Astrocyte (in vitro differentiated cells and primary cell): ENCODE data around the gene NDUFV1. TPM values are rescaled to one million over a fixed set of nuclear protein-coding genes. Genes with fewer than 3 reads are reported as not detected.

Experiments
- DNase-seq: peaks from one replicate; pipeline ENCODE4 v3.0.0-alpha.2; 2010; ENCODE audit warnings: low read depth
- FAIRE-seq: peaks from 2 replicates; lab custom pipeline; 2011; peaks lifted over from hg19 to GRCh38; lab: Jason Lieb, UNC
- H2AFZ ChIP-seq: 2 replicates; pipeline ENCODE4 v1.6.0; 2012; ENCODE audit warnings: low read depth, low read length, inconsistent platforms
- H3K27ac ChIP-seq: 2 replicates; pipeline ENCODE4 v1.5.1; 2011; ENCODE audit warnings: low read depth, low read length, inconsistent platforms
- H3K27me3 ChIP-seq: 2 replicates; pipeline ENCODE4 v1.6.0; 2011; ENCODE audit warnings: low read length, inconsistent platforms; ENCODE audit not compliant: insufficient read depth
- H3K36me3 ChIP-seq: 2 replicates; pipeline ENCODE4 v1.5.1; 2011; ENCODE audit warnings: low read length, inconsistent platforms; ENCODE audit not compliant: insufficient read depth
- H3K4me1 ChIP-seq: 2 replicates; pipeline ENCODE4 v1.5.1; 2011; ENCODE audit warnings: low read length, inconsistent platforms; ENCODE audit not compliant: insufficient read depth
- H3K4me2 ChIP-seq: 2 replicates; pipeline ENCODE4 v1.6.0; 2012; ENCODE audit warnings: low read length, inconsistent platforms
- H3K4me3 ChIP-seq: 2 replicates; pipeline ENCODE4 v1.5.1; 2011; ENCODE audit warnings: low read depth, mild to moderate bottlenecking, low read length, inconsistent platforms; ENCODE audit not compliant: insufficient read depth
- H3K79me2 ChIP-seq: 2 replicates; pipeline ENCODE4 v1.6.0; 2012; ENCODE audit warnings: mild to moderate bottlenecking, low read length, inconsistent platforms; ENCODE audit not compliant: insufficient read depth
- H3K9ac ChIP-seq: 2 replicates; pipeline ENCODE4 v1.6.0; 2012; ENCODE audit warnings: mild to moderate bottlenecking, low read length, inconsistent platforms
- H3K9me3 ChIP-seq: 2 replicates; pipeline ENCODE4 v1.5.1; 2012; ENCODE audit warnings: low read depth, mild to moderate bottlenecking, low read length, inconsistent platforms; ENCODE audit not compliant: insufficient read depth
- H4K20me1 ChIP-seq: 2 replicates; pipeline ENCODE4 v1.6.0; 2012; ENCODE audit warnings: low read length, inconsistent platforms; ENCODE audit not compliant: insufficient read depth
- H3K27ac Mint-ChIP-seq: one replicate; pipeline ENCODE4 v1.8.0; 2021; ENCODE audit warnings: mild to moderate bottlenecking, mixed read lengths; ENCODE audit not compliant: unreplicated experiment
- H3K27me3 Mint-ChIP-seq: one replicate; pipeline ENCODE4 v1.8.0; 2021; ENCODE audit warnings: low read depth, mixed read lengths; ENCODE audit not compliant: unreplicated experiment
- H3K36me3 Mint-ChIP-seq: one replicate; pipeline ENCODE4 v1.8.0; 2021; ENCODE audit warnings: low read depth, mixed read lengths; ENCODE audit not compliant: unreplicated experiment
- H3K4me1 Mint-ChIP-seq: one replicate; pipeline ENCODE4 v1.8.0; 2021; ENCODE audit warnings: low read depth, mixed read lengths; ENCODE audit not compliant: unreplicated experiment
- H3K4me3 Mint-ChIP-seq: one replicate; pipeline ENCODE4 v1.8.0; 2021; ENCODE audit warnings: mild to moderate bottlenecking, moderate library complexity, mixed read lengths; ENCODE audit not compliant: unreplicated experiment
- H3K9me3 Mint-ChIP-seq: one replicate; pipeline ENCODE4 v1.8.0; 2021; ENCODE audit warnings: mild to moderate bottlenecking, mixed read lengths; ENCODE audit not compliant: unreplicated experiment
- EZH2 ChIP-seq: IDR thresholded peaks from 2 replicates; pipeline ENCODE4 v1.6.1; 2012; ENCODE audit warnings: mild to moderate bottlenecking, low read length, inconsistent platforms; ENCODE audit not compliant: insufficient read depth
- total RNA-seq: library from RNA; stranded (reverse); gene quantifications from 2 replicates; pipeline ENCODE4 v1.2.1, GENCODE V29; 2021
- TF ChIP-seq, protein P1 (sequence below): IDR thresholded peaks from 2 replicates; pipeline ENCODE4 v1.5.1; 2011; ENCODE audit warnings: low read depth, mild to moderate bottlenecking, inconsistent platforms, low read length, moderate library complexity; ENCODE audit not compliant: insufficient read depth

NDUFV1 gene
- total RNA-seq, 1 donor from 2014 or later = 117 TPM

DNA sequence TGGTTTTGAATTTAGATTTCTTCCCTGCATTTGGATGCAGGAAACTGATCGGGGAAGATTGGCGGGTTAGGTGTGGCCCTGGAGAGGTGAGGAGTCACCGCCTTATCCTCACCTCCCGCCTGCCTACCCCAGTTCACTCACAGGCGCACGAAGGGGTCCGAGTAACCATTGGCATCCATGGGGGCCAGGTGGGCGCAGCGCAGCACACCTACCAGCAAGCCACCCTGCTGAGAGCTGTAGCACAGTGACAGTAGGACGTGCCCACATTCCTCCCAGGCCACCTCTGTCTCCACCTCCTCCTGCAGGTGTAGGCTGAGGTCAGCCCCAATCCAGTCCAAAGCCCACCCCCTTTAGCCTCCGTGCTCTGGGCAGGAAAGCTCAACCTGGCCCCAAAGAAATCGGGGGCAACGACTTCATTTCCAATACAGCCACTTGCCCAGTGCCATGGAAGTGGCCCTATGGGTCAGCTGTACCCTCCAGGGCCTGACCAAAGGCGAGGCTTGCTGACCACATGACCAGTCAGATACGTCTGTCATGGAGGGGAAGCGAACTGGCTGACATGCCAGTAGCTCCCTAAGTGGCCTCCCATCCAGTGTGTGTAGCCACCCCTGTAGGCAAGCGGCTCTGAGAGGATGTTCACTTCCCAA is 6.7 kb downstream of the NDUFV1 start:
- Histone ChIP-seq H3K9me3 (no peaks in the 10 kb centered on the region), H3K9ac (no peak overlapping the region), H3K4me2 (peak overlapping the region; percentile 55), H3K27ac (no peak overlapping the region), H2AFZ (no peak overlapping the region), H3K4me1 (peaks cover 4% of the 10 kb centered on the region), H3K4me3 (no peak overlapping the region), H3K36me3 (peaks cover 6% of the 10 kb centered on the region), H3K79me2 (peaks cover 2% of the 10 kb centered on the region), H3K27me3 (peaks cover 13% of the 10 kb centered on the region), H4K20me1 (no peaks in the 10 kb centered on the region)
- no peak overlapping the region for H3K27ac Mint-ChIP-seq
- no peak overlapping the region for H3K4me3 Mint-ChIP-seq
- FAIRE-seq (no peak), DNase-seq (no peak)
- H3K36me3 Mint-ChIP-seq = peaks cover 2% of the 10 kb centered on the region
- H3K9me3 Mint-ChIP-seq = peaks cover 2% of the 10 kb centered on the region
- TF ChIP-seq EZH2 = no peak
- TF ChIP-seq, protein P1, sequence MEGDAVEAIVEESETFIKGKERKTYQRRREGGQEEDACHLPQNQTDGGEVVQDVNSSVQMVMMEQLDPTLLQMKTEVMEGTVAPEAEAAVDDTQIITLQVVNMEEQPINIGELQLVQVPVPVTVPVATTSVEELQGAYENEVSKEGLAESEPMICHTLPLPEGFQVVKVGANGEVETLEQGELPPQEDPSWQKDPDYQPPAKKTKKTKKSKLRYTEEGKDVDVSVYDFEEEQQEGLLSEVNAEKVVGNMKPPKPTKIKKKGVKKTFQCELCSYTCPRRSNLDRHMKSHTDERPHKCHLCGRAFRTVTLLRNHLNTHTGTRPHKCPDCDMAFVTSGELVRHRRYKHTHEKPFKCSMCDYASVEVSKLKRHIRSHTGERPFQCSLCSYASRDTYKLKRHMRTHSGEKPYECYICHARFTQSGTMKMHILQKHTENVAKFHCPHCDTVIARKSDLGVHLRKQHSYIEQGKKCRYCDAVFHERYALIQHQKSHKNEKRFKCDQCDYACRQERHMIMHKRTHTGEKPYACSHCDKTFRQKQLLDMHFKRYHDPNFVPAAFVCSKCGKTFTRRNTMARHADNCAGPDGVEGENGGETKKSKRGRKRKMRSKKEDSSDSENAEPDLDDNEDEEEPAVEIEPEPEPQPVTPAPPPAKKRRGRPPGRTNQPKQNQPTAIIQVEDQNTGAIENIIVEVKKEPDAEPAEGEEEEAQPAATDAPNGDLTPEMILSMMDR = no peak
- H3K27me3 Mint-ChIP-seq = peaks cover 14% of the 10 kb centered on the region
- H3K4me1 Mint-ChIP-seq = no peaks in the 10 kb centered on the region

DNA sequence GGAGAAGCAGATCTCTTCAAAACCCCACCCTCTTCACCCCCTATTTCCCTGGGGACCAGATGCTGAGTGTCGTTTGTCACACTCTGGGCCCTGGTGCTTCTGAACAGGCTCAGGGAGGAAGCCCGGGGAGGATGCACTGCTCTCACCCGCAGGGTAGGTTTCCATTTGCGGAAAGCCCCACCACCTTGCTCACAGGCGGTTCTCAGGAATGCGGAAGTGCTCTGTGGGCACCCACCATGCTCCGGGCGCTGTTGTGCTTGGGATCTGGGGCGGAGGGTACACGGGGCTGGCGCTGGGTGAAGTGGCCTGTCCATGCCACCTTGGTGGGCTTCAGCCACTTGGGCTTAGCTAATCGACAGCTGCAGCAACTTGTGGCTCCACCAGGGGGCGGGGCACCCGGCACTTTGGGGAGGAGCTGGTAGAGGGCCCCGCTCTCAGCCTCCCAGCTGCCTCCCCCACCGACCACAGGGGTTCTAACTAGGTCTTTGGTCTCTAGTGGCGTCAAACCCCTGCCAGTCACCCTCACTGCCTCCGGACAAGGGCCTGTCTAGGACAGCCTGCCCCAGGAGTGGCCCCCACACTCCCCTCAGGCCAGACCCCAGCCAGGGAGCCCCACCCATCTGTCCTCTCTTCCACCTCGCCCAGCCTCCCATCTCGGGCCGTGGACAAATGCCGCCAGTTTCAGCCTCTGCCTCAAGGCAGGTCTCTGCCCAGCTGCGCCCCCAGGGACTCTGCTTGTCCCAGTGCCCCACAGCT is 7.4 kb downstream of the NDUFV1 start:
- peak overlapping the region; percentile 7 for H3K27ac Mint-ChIP-seq
- Histone ChIP-seq H3K4me2 (peak overlapping the region; percentile 55), H3K4me1 (peaks cover 4% of the 10 kb centered on the region)

More for the DNA sequence above, 7.4 kb downstream of the NDUFV1 start:
- Histone ChIP-seq H3K4me3 (no peak overlapping the region), H3K27me3 (peaks cover 13% of the 10 kb centered on the region), H3K36me3 (peaks cover 2% of the 10 kb centered on the region), H3K9me3 (no peaks in the 10 kb centered on the region), H4K20me1 (no peaks in the 10 kb centered on the region), H2AFZ (no peak overlapping the region), H3K27ac (no peak overlapping the region), H3K79me2 (no peaks in the 10 kb centered on the region), H3K9ac (no peak overlapping the region)
- Mint-ChIP-seq H3K27me3 (peaks cover 16% of the 10 kb centered on the region), H3K9me3 (peaks cover 2% of the 10 kb centered on the region), H3K4me1 (no peaks in the 10 kb centered on the region), H3K4me3 (no peak overlapping the region), H3K36me3 (peaks cover 2% of the 10 kb centered on the region)
- TF ChIP-seq, protein P1 = peak; percentile 34
- no peak for TF ChIP-seq EZH2
- DNase-seq (no peak), FAIRE-seq (no peak)
